Measurements from ENCODE around the gene POMGNT1.
"Not testable (repeated sequence)": the region's sequence is repeated elsewhere in the genome, so short reads cannot be mapped to it uniquely, and the experiment has no call there.

DNA sequence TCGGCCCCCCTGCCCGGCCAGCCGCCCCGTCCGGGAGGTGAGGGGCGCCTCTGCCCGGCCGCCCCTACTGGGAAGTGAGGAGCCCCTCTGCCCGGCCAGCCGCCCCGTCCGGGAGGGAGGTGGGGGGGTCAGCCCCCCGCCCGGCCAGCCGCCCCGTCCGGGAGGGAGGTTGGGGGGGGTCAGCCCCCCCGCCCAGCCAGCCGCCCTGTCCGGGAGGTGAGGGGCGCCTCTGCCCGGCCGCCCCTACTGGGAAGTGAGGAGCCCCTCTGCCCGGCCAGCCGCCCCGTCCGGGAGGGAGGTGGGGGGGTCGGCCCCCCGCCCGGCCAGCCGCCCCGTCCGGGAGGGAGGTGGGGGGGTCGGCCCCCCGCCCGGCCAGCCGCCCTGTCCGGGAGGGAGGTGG is 43.5 kb upstream of the POMGNT1 start:
- not testable (repeated sequence) for TF ChIP-seq MYC (IDR thresholded peaks at IDR 0.05; ENCODE audit: low read depth, low read length)
- TF ChIP-seq, protein P1, sequence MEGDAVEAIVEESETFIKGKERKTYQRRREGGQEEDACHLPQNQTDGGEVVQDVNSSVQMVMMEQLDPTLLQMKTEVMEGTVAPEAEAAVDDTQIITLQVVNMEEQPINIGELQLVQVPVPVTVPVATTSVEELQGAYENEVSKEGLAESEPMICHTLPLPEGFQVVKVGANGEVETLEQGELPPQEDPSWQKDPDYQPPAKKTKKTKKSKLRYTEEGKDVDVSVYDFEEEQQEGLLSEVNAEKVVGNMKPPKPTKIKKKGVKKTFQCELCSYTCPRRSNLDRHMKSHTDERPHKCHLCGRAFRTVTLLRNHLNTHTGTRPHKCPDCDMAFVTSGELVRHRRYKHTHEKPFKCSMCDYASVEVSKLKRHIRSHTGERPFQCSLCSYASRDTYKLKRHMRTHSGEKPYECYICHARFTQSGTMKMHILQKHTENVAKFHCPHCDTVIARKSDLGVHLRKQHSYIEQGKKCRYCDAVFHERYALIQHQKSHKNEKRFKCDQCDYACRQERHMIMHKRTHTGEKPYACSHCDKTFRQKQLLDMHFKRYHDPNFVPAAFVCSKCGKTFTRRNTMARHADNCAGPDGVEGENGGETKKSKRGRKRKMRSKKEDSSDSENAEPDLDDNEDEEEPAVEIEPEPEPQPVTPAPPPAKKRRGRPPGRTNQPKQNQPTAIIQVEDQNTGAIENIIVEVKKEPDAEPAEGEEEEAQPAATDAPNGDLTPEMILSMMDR (IDR thresholded peaks at IDR 0.05; ENCODE audit: low read depth, low read length) = not testable (repeated sequence)
